HG03469 (cell line): ENCODE results near the gene FAIM2.

Source experiments
- ATAC-seq: cut with Tn5 transposase; IDR thresholded peaks from one replicate; pipeline ENCODE4 v1.9.1; 2021; ENCODE audit warnings: mild to moderate bottlenecking, moderate library complexity, moderate number of reproducible peaks; ENCODE audit not compliant: unreplicated experiment

Gene FAIM2

GRCh38 chr12:49939707-49940106 lies 36.0 kb upstream of the FAIM2 start:
- no peak for ATAC-seq

GRCh38 chr12:49939307-49939706 lies 35.6 kb upstream of the FAIM2 start:
- no peak for ATAC-seq

GRCh38 chr12:49937639-49938300 lies 34.1 kb upstream of the FAIM2 start:
- ATAC-seq = no peak

- ATAC-seq = no peak
Observed at GRCh38 chr12:49936925-49937324, 33.2 kb upstream of the FAIM2 start.

- ATAC-seq = no peak
Observed at GRCh38 chr12:49934505-49934904, 30.8 kb upstream of the FAIM2 start.

GRCh38 chr12:49933796-49934195 lies 30.1 kb upstream of the FAIM2 start:
- ATAC-seq = no peak

- ATAC-seq = no peak
Observed at GRCh38 chr12:49932533-49933130, 28.9 kb upstream of the FAIM2 start.

GRCh38 chr12:49932023-49932422 lies 28.3 kb upstream of the FAIM2 start:
- ATAC-seq = no peak

- no peak for ATAC-seq
Observed at GRCh38 chr12:49930515-49931288, 27.0 kb upstream of the FAIM2 start.

GRCh38 chr12:49929581-49929980 lies 25.9 kb upstream of the FAIM2 start:
- no peak for ATAC-seq

GRCh38 chr12:49928471-49928870 lies 24.8 kb upstream of the FAIM2 start:
- no peak for ATAC-seq

- ATAC-seq = no peak
Observed at GRCh38 chr12:49925433-49926204, 21.9 kb upstream of the FAIM2 start.

- no peak for ATAC-seq
Observed at GRCh38 chr12:49924628-49925246, 21.0 kb upstream of the FAIM2 start.

- ATAC-seq = no peak
Observed at GRCh38 chr12:49923880-49924556, 20.3 kb upstream of the FAIM2 start.

GRCh38 chr12:49923035-49923644 lies 19.4 kb upstream of the FAIM2 start:
- no peak for ATAC-seq

- no peak for ATAC-seq
Observed at GRCh38 chr12:49922349-49923034, 18.8 kb upstream of the FAIM2 start.

GRCh38 chr12:49921936-49922335 lies 18.2 kb upstream of the FAIM2 start:
- no peak for ATAC-seq

- no peak for ATAC-seq
Observed at GRCh38 chr12:49921299-49921698, 17.6 kb upstream of the FAIM2 start.

GRCh38 chr12:49920915-49921286 lies 17.2 kb upstream of the FAIM2 start:
- no peak for ATAC-seq
